Mesenchymal stem cell (in vitro differentiated cells and primary cell): ENCODE data around the gene CRABP2.

Source experiments
- DNase-seq: peaks from one replicate; pipeline ENCODE4 v3.0.0-alpha.2; 2013
- H2AFZ ChIP-seq: one replicate; pipeline ENCODE4 v1.6.1; 2013; ENCODE audit warnings: low read depth, mild to moderate bottlenecking, control low read depth, inconsistent platforms, low read length, moderate library complexity
- H2AK5ac ChIP-seq: 2 replicates; pipeline ENCODE4 v1.6.1; 2013; ENCODE audit warnings: low read length, moderate library complexity, mild to moderate bottlenecking, inconsistent platforms; ENCODE audit not compliant: severe bottlenecking
- H2BK120ac ChIP-seq: one replicate; pipeline ENCODE4 v1.6.1; 2013; ENCODE audit warnings: low read depth, mild to moderate bottlenecking, inconsistent platforms, low read length, moderate library complexity
- H2BK12ac ChIP-seq, 2 experiments: one replicate each; pipeline ENCODE4 v1.6.1; 2013; ENCODE audit warnings: inconsistent platforms in 2 of 2, low read length in 2 of 2, mild to moderate bottlenecking in 2 of 2, moderate library complexity in 2 of 2, control low read depth in 1 of 2
- H2BK15ac ChIP-seq: one replicate; pipeline ENCODE4 v1.6.1; 2013; ENCODE audit warnings: mild to moderate bottlenecking, low read depth, inconsistent platforms; ENCODE audit not compliant: poor library complexity, severe bottlenecking
- H2BK5ac ChIP-seq: 2 replicates; pipeline ENCODE4 v1.6.1; 2013; ENCODE audit warnings: low read depth, mild to moderate bottlenecking, low read length, control low read depth, inconsistent platforms; ENCODE audit not compliant: poor library complexity, severe bottlenecking
- H3K14ac ChIP-seq, 2 experiments: one replicate each; pipeline ENCODE4 v1.6.1; 2013; ENCODE audit warnings: inconsistent platforms in 2 of 2, low read length in 2 of 2, control low read depth in 1 of 2, mild to moderate bottlenecking in 1 of 2, moderate library complexity in 1 of 2
- H3K18ac ChIP-seq, 2 experiments: one replicate each; pipeline ENCODE4 v1.6.1; 2013; ENCODE audit warnings: inconsistent platforms in 2 of 2, low read length in 2 of 2, control low read depth in 1 of 2, low read depth in 1 of 2, mild to moderate bottlenecking in 1 of 2
- H3K23ac ChIP-seq, 2 experiments: one replicate each; pipeline ENCODE4 v1.6.1; 2013; ENCODE audit warnings: inconsistent platforms in 2 of 2, low read length in 2 of 2, mild to moderate bottlenecking in 2 of 2, moderate library complexity in 2 of 2, control low read depth in 1 of 2
- H3K27ac ChIP-seq: 2 replicates; pipeline ENCODE4 v1.5.1; 2013; ENCODE audit warnings: mild to moderate bottlenecking, moderate library complexity, low read length, control low read depth, inconsistent platforms; ENCODE audit not compliant: poor library complexity, severe bottlenecking
- H3K27me3 ChIP-seq, 2 experiments: 2 replicates each; pipeline versions ENCODE4 v1.6.1 to v1.7.0; 2013; ENCODE audit warnings: low read length in 2 of 2, mild to moderate bottlenecking in 2 of 2, moderate library complexity in 2 of 2, control low read depth in 1 of 2, inconsistent platforms in 1 of 2; ENCODE audit not compliant: control insufficient read depth in 1 of 2, insufficient read depth in 1 of 2
- H3K36me3 ChIP-seq, 2 experiments: 2 replicates each; pipeline versions ENCODE4 v1.6.1 to v1.7.0; 2013; ENCODE audit warnings: low read length in 2 of 2, control low read depth in 1 of 2, inconsistent platforms in 1 of 2, low read depth in 1 of 2, mild to moderate bottlenecking in 1 of 2; ENCODE audit not compliant: insufficient read depth in 2 of 2, control insufficient read depth in 1 of 2
- H3K4ac ChIP-seq, 2 experiments: one replicate each; pipeline ENCODE4 v1.6.1; 2013; ENCODE audit warnings: inconsistent platforms in 2 of 2, low read length in 2 of 2, mild to moderate bottlenecking in 2 of 2, moderate library complexity in 2 of 2, control low read depth in 1 of 2, low read depth in 1 of 2
- H3K4me1 ChIP-seq: 2 replicates; pipeline ENCODE4 v1.6.1; 2013; ENCODE audit warnings: low read depth, low read length, control low read depth; ENCODE audit not compliant: control insufficient read depth, insufficient read depth
- H3K4me2 ChIP-seq: 2 replicates; pipeline ENCODE4 v1.6.1; 2013; ENCODE audit warnings: low read length, mild to moderate bottlenecking, inconsistent platforms; ENCODE audit not compliant: poor library complexity, severe bottlenecking
- H3K4me3 ChIP-seq, 2 experiments: 2 replicates each; pipeline versions ENCODE4 v1.5.1 to v1.7.0; 2013; ENCODE audit warnings: low read length in 2 of 2, mild to moderate bottlenecking in 2 of 2, control low read depth in 1 of 2, low read depth in 1 of 2; ENCODE audit not compliant: insufficient read depth in 1 of 2
- H3K79me1 ChIP-seq: replicated peaks from 2 replicates; pipeline ENCODE4 v1.6.1; 2013; ENCODE audit warnings: mild to moderate bottlenecking, control low read depth, low read length, inconsistent platforms; ENCODE audit not compliant: poor library complexity, severe bottlenecking
- H3K9ac ChIP-seq: 2 replicates; pipeline ENCODE4 v1.7.0; 2013; ENCODE audit warnings: mild to moderate bottlenecking, low read length, moderate library complexity
- H3K9me3 ChIP-seq: 2 replicates; pipeline ENCODE4 v1.7.0; 2013; ENCODE audit warnings: mild to moderate bottlenecking, low read length; ENCODE audit not compliant: control insufficient read depth
- H4K8ac ChIP-seq: one replicate; pipeline ENCODE4 v1.6.1; 2013; ENCODE audit warnings: inconsistent platforms, mild to moderate bottlenecking, low read length, moderate library complexity
- H4K91ac ChIP-seq: one replicate; pipeline ENCODE4 v1.6.1; 2013; ENCODE audit warnings: mild to moderate bottlenecking, low read length, inconsistent platforms
- WGBS: methylation state at CpG from one replicate; pipeline ENCODE4 v1.1.7; 2013; ENCODE audit warnings: mixed read lengths; 5-methylcytosine and 5-hydroxymethylcytosine counted together

CRABP2 gene

DNA sequence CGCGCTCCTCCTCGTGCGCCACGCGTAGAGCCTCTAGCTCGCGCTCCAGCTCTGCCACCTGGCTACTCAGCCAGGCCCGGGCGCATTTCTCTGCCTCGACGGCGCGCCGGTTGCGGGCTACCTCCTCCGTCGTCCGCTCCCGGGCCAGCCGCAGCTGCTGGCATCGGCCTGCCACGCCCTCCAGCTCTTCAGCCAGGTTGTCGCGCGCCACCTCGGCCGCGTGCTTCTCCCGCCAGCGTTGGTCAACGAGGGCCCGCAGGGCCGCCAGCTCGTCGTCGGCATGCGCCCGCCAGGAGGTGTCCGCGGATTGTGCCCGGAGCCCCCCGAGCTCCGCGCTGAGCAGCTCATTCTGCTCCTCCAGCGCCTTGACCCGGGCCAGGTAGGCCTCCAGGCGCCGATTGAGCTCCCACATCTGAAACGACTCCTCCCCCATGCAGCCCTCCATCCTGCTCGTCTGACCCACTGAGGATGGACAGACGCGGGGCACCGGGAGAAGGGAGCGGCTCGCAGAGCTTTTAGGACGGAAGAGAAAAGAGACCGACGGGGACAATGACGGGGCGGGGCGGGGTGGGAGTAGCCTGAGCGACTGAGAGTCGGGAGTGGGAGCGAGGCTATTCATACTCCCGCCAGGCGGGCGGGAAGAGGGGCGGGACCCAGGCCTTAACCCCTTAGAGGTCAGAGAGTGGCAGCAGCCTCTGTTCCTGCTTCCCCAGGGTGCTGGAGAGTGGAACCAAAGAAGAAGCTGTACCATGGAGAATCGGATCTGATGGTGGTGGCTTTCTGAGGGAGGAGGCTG, 28.4 kb downstream of the CRABP2 start, which contains the start of gene NES:
NES (minus strand) TSS at position 588 of the 796 bp plus-strand sequence; CDS start at position 445, 143 bp downstream.
- H3K4me3 ChIP-seq, result peak within 1 kb of the TSS; percentile 62 to 74

DNA sequence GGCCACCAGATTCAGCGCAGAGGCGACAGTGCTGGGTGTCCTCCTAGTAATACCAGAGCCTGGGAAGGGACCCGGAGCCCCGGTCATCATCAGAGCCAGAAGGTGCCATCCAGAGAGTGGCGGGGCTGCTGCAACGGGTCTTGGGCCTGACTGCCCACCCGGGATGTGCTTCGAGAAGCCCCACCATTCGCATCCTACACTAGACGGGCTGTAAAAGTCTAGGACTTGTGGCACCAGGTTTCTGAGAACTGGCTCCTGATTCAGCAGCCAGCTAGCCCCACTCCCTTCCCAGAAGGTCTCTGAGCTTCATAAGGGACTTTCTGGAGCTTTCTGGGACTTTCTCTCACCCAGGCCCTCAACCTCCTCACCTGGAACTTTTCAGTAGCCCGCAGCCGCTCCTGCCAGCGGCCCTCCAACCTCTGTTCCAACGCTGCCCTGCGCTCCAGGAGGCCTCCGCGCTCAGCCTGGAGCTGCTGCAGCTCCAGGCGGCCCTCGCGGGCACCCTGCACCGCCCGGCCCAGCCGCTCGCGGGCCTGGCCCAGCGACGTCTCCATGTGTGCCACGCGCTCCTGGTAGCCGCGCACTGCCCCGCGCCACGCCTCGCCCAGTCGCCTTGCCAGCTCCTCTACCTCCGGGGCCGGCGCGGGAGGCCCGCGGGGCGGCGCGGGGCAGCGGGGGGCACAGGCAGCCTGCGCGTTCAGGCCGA, 29.1 kb downstream of the CRABP2 start:
- Histone ChIP-seq H3K18ac (peak overlapping the region; percentile 88 to 99), H3K9me3 (no peaks in the 10 kb centered on the region), H2BK12ac (peak overlapping the region in 1 of 2 experiments; percentile 43), H3K23ac (peak overlapping the region in 1 of 2 experiments; percentile 99), H2BK15ac (peak overlapping the region; percentile 82), H2AK5ac (no peak overlapping the region), H4K8ac (peak overlapping the region; percentile 72), H3K14ac (peak overlapping the region in 1 of 2 experiments; percentile 82), H2BK5ac (no peak overlapping the region), H3K4me3 (peak overlapping the region; percentile 62 to 74), H3K9ac (peak overlapping the region; percentile 76), H4K91ac (peak overlapping the region; percentile 88), H3K4me1 (peaks cover 43% of the 10 kb centered on the region), H2AFZ (peak overlapping the region; percentile 33), H3K4me2 (peak overlapping the region; percentile 79), H3K36me3 (peaks cover 25 to 28% of the 10 kb centered on the region in 2 experiments), H3K79me1 (peaks cover 13% of the 10 kb centered on the region), H2BK120ac (peak overlapping the region; percentile 81), H3K27me3 (peaks cover 0 to 18% of the 10 kb centered on the region in 2 experiments), H3K27ac (peak overlapping the region; percentile 35), H3K4ac (peak overlapping the region; percentile 84 to 97)
- peak; percentile 51 for DNase-seq
- WGBS, result under 1% methylated on average over 42 of the region's 49 CpGs

More for the DNA sequence above, 28.4 kb downstream of the CRABP2 start, which contains the start of gene NES:
- Histone ChIP-seq H3K4ac (peak within 1 kb of the TSS; percentile 84 to 97), H4K91ac (peak within 1 kb of the TSS; percentile 88), H3K36me3 (peaks cover 20 to 25% of the 10 kb centered on the region in 2 experiments), H4K8ac (peak within 1 kb of the TSS; percentile 74), H3K23ac (peak within 1 kb of the TSS in 1 of 2 experiments; percentile 99), H3K27me3 (peaks cover 0 to 26% of the 10 kb centered on the region in 2 experiments), H3K4me1 (peaks cover 43% of the 10 kb centered on the region), H3K79me1 (peaks cover 13% of the 10 kb centered on the region), H2BK5ac (no peak within 1 kb of the TSS), H3K9me3 (no peaks in the 10 kb centered on the region), H3K9ac (peak within 1 kb of the TSS; percentile 76), H2AFZ (peak within 1 kb of the TSS; percentile 34), H3K14ac (peak within 1 kb of the TSS in 1 of 2 experiments; percentile 50), H3K4me2 (peak within 1 kb of the TSS; percentile 79), H2BK12ac (peak within 1 kb of the TSS; percentile 22 to 99), H2AK5ac (peak within 1 kb of the TSS; percentile 47), H2BK15ac (peak within 1 kb of the TSS; percentile 82), H2BK120ac (peak within 1 kb of the TSS; percentile 81), H3K27ac (peak within 1 kb of the TSS; percentile 42), H3K18ac (peak within 1 kb of the TSS; percentile 88 to 99)
- peak; percentile 90 for DNase-seq
- under 1% methylated on average over 54 of the region's 70 CpGs for WGBS

DNA sequence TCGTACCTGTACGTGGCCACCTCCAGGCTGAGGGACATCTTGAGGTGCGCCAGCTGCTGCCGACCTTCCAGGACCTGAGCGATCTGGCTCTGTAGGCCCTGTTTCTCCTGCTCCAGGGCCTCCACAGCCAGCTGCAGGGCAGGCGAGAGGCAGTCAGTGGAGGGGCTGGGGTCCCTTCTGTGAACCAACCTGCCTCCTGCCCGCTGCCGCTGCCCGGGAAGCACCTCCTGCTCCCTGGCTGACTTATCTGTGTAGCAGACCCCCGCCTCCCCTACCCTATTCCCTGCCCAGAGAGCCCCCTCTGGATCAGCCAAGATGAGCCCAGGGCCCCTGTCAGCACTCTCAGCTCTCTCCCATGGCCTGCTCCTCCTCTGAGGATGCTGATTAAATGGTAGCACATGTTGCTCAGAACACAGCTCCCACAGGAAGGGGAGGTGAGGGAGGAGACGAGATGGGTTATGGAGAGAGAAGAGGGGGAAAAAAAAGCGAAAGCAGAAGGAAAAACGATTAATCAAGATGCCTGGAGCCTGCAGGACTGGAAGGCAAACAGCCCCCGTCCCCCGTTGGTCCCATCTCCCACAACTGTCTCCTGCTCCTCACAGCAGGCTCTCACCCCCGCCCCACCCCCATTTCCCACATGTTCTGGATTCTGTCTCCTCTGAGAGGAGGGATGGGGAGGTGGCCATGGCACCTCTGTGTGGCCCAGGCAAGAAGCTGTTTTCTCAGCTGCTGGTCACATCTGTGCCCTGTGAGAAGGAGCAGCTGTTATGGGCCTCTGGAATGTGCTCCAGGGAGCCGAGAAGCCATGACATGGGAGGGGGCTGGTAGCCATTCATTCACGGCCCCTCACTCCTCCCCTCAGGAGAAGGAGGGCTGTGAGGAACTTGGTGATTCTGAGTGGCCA, 29.9 kb downstream of the CRABP2 start:
- Histone ChIP-seq H4K91ac (peak overlapping the region; percentile 3), H2AK5ac (peak overlapping the region; percentile 10), H3K27me3 (peaks cover 0 to 14% of the 10 kb centered on the region in 2 experiments), H3K18ac (peak overlapping the region; percentile 88 to 99), H3K23ac (peak overlapping the region in 1 of 2 experiments; percentile 73), H2BK5ac (no peak overlapping the region), H2BK12ac (peak overlapping the region in 1 of 2 experiments; percentile 27), H3K14ac (peak overlapping the region in 1 of 2 experiments; percentile 82), H2BK120ac (peak overlapping the region; percentile 81), H3K79me1 (peaks cover 13% of the 10 kb centered on the region), H2AFZ (no peak overlapping the region), H2BK15ac (no peak overlapping the region), H4K8ac (peak overlapping the region; percentile 10), H3K27ac (peak overlapping the region; percentile 35), H3K9ac (peak overlapping the region; percentile 76), H3K4me2 (peak overlapping the region; percentile 79), H3K4ac (peak overlapping the region; percentile 38 to 97), H3K4me3 (peak overlapping the region; percentile 62 to 74), H3K4me1 (peaks cover 45% of the 10 kb centered on the region), H3K36me3 (peaks cover 32 to 33% of the 10 kb centered on the region in 2 experiments), H3K9me3 (no peaks in the 10 kb centered on the region)
- 73% methylated on average over 10 of the region's 18 CpGs for WGBS
- DNase-seq, result peak; percentile 62
